HG03460 (cell line): Measurements from ENCODE around the gene KRT35.

Experiments
- ATAC-seq: cut with Tn5 transposase; IDR thresholded peaks from one replicate; pipeline ENCODE4 v1.9.1; 2021; ENCODE audit not compliant: unreplicated experiment

KRT35 gene

DNA sequence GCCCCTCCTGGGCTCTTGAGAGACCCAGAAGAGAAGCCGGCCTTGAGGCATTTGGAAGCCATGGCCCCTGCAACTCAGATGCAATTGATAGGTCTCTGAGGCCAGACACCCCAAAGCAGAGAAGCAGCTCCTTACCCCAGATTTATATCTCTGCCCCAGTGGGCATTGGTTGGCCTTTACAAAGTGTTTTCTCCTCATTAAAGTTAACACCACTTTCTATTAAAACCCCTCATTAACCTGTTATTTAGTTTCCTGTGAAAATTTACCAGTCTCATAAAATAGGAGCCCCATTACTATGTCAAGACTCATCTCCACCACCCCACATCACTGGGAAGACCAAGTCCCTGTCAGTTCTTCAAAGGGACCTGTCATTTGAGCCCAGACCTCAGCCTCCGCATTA, at the start of gene KRT35:
Gene KRT35, minus strand, starts transcription at position 116 of the 400 bp plus-strand sequence. Its CDS starts 54 bp downstream, at position 62.
- no peak for ATAC-seq

DNA sequence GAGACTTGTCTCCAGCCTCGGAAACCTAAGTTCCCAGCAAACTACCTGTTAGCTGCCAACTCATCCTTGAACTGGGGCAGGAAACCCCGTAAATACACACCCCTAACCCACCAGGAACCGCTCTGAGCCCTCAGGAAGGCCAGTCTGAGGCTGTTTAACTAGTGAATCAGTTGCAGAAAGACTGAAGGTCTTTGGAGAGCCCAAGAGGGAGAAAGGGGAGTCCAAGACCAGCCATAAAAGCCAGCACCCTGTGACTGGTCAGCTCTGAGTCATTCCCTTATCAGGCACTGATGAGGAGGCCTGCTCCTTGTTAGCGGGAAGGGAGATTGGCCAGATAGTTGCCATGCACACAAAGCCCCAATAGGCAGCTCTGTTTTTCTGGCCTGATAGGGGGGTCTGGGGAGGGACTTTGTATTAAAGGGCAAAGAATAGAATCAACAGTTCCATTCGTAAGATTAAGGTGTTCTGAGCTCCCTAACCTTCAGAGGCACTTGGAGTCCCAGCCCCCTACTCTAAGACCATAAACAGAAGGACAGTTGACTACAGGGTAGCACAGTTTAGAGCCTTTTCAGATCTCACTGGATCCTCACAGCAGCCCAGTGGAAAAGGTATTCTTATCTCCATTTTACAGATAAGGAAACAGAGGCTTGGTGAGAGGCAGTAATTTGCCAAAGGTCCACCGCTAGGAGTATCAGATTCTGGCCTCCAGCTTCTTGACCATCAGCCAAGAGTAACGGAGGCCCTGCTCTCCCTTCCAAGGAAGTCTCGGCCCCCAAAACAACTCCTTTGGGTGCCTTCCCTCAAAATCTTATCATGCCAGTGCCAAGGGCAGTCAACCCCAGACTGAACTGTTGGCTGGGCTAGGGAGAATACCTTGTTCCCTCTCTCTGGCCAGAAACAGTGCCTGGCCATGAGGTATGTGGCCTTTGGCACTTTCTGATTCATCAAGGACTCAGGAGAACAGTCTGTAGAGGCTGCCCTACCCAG, 49.4 kb upstream of the KRT35 start:
- ATAC-seq, result no peak

DNA sequence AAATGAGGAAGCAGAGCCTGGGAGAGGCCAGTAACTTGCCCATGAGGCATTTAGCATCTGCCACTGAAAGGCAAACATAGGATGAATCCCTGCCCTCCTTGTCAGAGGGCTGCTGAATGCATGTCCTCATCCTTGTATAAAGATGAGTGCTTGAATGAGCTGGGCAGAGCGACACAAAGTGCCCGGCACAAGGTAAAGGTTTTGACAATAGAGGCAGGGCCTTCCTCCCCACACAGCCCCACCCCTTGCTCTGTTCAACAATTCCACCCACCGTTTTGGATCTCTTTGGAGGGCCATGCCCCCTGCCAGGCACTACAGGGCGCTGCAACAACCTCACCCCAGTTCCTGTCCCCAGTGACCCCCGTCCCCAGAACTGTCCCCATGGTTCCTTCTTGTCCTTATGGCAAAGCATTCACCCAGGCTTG, 48.6 kb upstream of the KRT35 start:
- no peak for ATAC-seq

DNA sequence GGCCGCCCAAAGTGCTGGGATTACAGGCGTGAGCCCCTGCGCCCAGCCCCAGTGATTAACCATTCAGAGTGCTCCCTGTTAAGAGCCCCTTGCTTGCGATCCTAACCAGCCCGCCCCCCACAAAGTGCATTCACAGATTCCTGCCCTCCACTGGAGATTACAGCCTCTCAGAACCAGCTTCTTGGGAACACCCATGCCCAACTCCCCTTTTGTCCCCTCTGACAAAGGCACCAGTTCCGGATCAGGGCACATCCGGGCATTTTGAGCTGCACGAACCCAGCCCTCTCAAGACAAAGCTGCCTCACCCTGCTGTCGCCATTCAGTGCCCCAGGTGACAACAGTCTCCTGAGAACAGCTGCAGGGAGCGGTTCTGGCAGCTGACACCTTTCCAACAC, 48.0 kb upstream of the KRT35 start:
- ATAC-seq, result no peak

DNA sequence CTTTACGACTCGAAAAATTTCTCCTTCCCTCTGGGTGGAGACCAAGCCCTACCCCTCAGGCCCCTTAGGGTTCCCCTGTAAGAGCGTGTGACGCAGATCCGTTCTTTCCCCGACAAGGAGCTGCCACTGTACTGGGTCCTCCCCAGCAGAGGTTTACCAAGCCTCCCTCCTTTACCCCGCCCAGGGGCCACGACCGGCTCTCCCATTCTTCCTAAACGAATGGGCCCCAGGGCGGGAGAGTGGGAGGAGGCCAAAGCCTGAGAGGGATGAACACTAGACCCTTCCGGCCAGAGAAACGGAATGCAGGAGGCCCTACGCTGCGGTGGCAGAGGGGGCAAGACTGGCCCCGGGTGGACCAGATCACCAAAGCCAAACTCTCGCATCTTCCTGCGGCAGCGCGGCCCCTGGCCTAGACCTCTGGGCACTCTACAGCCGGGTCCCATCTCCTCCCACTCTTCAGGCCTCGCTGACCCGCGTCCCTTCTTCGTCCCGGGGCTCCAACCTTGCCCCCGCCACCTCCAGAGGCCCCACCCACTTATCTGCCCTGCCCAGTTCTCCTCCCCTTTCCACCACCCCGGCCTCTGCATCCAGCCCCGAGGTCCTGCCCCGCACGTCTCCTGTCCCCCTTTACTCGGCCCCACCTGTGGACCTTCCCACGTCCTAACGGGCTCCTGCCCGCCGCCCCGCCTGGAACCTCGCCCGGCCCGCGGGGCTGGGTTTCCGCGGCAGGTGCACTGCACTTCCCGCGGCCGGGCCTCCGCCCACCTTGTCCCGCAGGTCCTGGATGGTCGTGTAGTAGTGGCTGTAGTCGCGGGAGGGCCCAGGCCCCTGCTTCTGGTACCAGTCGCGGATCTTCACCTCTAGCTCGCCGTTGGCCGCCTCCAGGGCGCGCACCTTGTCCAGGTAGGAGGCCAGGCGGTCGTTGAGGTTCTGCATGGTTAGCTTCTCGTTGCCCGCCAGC, 46.4 kb upstream of the KRT35 start:
- ATAC-seq, result no peak

DNA sequence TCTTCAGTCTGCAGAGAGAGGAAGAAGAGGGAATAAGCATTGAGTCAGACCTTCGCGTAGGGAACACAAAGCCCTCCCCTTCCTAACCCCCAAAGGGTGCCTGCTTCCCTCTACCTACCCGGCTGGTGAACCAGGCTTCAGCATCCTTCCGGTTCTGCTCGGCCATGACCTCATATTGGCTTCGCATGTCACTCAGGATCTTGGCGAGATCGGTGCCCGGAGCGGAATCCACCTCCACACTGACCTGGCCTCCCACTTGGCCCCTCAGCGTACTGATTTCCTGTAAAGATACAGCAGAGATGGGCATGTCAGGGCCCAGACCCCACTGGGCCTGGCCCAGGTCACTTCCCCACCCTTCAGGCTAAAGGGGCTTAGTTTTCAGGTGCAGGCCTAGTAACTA, 43.3 kb upstream of the KRT35 start:
- ATAC-seq, result no peak

- no peak for ATAC-seq
Measured at GRCh38 chr17:41523787-41524186, 42.8 kb upstream of the KRT35 start.

DNA sequence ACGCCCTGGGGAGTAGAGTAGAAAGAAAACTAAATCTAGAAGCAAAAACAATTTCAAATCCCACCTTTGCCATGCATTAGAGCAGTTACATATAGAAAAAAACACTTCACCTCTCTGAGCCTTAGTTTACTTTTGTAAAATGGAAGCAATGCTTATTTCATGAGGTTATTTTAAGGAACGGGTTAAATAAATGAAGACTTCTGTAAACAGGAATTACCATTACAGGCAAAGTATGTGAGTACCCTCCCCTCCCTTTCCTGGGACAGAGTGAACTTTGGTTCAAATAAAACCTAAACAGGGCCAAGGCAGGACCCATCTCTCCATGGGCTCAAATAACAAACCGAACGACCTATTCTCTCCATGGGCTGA, 42.3 kb upstream of the KRT35 start:
- no peak for ATAC-seq

DNA sequence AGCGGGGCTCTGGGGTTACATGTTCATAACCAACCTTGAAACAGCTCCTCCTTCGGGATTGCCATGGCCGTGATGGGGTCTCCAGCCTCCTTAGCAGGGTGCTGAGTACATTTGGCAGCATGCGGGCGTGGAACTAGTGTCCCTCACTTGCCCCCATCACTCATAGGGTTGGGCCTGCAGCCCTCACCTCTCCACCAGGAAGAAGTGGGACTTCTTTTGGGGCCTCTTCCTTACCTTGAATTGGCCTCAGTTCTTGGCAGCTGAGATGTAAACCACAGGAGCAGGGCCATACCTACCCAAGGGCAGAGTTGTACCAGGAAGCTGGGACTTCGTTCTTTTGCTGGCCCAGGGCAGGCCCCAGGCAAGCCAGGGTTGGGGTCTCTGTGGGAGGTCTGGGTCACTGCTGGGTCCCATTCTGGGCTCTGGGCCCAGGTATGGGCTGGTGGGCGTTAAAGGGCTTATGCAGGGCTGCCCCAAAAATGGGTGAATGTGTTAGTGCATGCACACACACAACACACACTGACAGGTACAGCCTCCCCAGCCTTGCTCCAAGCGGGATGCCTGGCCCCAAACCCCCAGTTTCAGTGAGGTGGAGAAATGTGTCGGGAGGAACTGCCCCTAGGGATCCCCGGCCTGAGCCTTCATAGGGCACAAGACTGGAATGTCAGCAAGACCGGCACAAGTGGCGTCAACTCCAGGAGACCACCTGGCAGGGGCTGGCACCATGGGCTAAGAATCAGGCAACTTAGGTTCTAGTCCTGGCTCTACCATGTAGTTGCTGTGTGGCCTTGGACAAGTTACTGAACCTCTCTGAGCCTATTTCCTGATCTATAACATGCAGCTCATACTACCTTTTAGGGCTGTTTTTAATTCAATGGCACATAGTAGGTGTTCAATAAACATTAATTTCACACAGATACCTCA, 41.6 kb upstream of the KRT35 start:
- no peak for ATAC-seq

GRCh38 chr17:41521574-41522261, 40.8 kb upstream of the KRT35 start:
- no peak for ATAC-seq

DNA sequence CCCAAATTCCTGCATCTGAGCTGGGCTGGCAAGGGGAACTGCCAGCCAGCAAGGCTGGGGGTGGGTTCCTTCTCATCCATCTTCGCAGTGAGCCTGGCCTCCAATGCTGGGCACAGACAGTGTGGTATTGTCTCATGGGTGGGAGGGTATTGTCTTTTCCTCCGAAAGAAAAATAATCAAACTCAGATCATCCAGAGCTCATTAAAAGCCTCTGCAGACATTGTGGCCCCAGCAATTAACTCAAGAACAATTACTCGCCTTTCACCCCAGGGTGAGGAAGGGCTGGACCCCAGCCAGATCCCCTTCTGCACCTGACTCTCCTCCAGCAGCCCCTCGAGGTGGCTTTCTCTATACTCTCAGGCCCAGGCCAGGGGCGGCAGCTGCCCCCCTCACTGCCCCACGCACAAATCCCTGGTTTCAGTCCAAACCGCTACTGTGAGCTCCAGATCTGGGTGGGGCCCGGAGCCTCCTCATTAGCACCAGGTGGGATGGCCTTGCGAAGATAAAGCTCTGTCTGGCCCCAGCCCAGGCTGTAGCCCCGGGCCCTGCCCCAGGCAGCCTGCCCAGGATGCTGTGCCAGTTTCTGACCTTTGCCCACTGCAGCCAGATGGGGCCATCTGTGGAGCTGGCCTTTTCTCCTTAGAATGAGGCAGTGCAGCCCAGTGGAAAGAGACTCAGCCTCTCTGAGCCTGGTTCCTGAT, 40.0 kb upstream of the KRT35 start:
- ATAC-seq, result no peak

- no peak for ATAC-seq
Measured at GRCh38 chr17:41519501-41520224, 38.7 kb upstream of the KRT35 start.

DNA sequence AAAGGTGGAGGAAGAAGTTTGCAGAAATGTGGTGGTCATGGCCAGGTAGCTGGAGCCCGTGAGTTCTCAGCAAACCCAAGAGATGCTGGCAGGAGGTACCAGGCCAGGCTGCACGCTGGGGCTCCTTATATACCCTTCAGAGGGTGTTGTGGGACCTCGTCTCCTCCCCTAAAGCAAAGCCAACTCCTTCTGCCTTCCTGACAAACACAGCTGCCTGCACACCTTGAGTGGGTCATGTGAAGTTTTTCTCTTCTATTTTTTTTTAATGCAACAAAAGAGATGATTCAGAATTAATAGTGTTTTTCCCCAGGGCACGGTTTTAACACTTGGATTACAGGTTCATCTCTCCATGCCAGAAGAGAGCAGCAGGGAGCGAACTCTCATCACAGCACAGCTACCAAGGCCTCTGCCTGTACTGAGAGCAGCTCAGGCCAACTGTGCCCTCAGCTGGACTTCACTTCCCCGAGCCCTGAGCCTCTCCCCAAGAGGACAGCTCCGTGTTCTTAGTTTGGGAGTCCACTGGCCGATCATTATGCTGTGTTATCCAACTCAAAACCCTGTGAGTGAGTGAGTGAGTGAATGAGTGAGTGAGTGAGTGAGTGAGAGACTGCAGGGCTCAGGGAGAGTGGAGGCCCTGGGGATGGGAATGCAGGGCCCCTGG, 38.0 kb upstream of the KRT35 start, which contains the start of gene KRT15:
Gene KRT15, minus strand, starts transcription at position 102 of the 661 bp plus-strand sequence. Its CDS starts 63 bp downstream, at position 39.
- ATAC-seq, result no peak

- no peak for ATAC-seq
Measured at GRCh38 chr17:41518031-41518430, 37.1 kb upstream of the KRT35 start.

DNA sequence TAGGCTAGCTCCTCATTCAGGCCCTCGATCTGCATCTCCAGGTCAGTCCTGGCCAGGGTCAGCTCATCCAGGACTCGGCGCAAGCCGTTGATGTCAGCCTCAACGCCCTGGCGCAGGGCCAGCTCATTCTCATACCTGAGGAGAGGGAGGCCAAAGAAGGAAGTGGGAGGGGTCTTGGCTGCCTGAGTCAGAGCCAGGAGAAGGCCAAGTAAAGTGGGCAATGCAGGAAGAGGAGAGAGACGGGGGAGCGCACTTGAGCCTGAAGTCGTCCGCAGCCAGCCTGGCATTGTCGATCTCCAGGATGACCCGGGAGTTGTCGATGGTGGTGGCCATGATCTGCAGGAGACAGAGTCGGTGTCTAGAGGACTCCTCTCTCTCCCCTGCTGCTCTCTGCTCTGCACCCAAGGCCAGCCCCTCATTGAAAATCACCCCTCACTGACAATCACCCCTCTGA, 35.9 kb upstream of the KRT35 start:
- no peak for ATAC-seq

DNA sequence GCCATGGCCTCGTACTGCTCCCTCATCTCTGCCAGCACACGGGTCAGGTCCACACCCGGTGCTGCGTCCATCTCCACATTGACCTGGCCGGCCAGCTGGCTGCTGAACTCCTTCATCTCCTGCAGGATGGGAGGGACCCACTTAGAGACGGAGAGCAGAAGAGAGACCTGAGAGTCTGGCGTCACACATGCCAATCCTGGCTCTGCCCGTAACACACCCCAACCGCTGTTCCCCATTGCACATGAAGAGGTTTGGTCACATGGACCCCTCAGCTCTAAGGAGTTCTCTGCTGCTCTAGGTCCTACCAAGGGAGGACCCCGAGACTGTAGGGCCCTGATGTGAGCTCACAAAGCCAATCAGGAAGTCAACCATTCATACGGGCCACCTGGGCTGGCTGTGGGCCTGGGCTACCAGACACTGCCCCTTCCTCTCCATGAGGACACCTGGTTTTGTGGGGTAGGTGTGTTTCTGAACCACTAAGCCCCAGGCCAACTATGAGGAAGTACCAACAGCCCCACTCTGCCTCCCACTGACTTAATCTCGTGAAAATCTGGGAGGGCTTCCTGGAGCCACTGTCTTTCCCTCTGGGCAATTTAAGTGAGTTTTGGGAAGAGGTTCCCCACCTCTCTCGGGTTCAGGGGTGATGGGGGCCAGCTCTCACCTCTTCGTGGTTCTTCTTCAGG, 35.3 kb upstream of the KRT35 start:
- ATAC-seq, result no peak

- no peak for ATAC-seq
Measured at GRCh38 chr17:41513168-41513547, 32.2 kb upstream of the KRT35 start.
